GM21737 (cell line): ENCODE measurements around the gene TRAF1.

Experiments used
- ATAC-seq: cut with Tn5 transposase; IDR thresholded peaks from one replicate; pipeline ENCODE4 v1.9.1; 2021; ENCODE audit warnings: mild to moderate bottlenecking, moderate library complexity; ENCODE audit not compliant: unreplicated experiment

The TRAF1 gene

DNA sequence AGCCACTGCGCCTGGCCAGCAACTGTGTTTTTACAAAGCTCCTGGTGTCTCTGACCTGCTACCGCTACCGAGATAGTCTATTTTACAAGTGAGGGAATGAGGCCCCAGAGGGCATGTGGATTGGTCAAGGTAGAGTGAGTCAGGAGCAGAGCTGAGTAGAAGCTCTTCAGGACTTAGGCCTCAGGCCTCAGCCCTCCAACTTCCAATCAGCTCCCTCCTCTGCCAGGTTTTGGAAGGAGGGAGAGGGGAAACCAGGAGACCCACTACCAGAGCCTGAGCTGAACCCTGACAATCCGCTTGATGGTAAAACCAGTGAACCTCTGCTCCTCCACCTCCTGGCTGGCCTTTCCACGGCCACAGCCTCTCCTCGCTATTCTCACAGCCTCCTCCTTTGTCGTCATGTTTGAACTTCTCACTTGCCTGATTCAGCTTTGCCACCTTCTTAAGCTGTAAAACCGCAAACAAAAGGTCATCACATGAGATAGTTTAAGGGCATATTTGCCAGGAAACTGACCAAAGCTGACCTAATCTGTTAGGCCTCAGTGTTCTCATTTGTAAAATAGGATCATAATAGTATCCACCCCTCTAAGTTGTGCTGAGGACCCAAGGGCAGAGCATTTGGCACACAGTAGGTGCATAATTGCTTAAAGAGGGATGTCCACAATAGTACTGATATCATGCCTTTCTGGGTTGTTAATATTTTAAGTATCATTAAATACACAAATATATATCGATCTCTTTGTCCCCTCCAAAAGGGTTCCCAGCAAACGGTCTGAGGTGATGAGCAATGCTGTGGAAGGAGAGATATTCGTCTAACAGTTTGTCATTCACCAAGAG, 1.7 kb downstream of the TRAF1 start:
- ATAC-seq: no peak

DNA sequence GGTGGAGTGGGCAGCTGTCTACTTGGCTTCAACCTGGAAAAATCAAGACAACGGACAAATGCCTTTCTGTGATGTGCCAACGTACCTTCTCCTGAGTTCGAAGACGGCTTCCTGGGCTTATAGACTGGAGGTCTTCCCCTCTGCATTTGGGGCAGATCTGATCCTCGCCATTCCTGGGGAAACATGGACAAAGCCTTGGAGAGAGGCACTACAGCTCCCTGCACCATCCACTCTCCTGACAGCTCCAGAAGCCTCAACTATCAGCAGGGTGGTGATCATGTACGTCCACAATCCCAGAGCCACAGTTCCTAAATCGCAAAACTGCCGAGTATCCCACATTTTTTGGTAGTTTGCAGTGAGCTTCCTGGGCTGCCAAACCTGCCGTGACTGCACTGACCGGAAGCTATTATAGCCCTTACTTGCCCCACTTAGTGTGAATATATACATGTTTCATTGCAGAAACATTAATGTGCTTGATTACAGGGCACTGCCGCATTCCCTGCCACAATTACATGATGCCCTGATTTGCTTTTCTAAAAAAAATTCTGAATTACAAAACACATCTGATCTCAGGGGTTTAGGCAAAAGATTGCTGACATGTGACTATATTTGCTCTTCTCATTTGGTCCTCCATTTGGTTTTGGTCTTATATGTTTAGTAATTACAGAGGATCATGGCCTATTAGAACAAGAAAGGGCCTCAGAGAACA, 2.8 kb downstream of the TRAF1 start:
- no peak for ATAC-seq

DNA sequence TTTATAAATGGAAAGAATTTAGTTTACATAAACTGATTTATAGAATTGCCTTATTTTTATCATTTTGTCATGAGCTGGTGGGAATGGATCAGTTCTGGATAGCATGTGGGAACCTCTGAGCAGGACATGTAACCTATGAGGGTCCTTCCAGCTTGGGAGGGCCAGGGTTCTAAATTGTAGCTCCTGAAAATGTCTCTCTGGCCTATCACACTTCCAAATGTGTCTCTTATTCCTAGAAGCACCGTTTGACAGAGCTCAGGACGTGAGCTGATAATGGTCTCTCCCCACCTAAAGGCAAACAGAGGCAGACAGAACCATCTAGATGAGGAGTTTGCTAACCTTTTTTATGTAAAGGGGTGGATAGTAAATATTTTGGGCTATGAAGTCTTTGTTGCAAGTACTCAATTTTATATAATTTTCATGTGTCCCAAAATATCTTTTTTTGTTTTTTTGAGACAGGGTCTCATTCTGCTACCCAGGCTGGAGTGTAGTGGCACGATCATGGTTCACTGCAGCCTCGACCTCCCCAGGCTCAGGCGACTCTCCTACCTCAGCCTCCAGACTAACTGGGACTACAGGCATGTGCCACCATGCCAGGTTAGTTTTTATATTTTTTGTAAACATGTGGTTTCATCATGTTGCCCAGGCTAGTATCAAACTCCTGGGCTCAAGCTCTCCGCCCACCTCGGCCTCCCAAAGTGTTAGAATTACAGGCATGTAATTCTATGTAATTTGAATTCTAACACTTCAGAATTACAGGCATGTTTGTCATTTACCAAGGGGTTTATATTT, 4.0 kb downstream of the TRAF1 start:
- ATAC-seq: no peak

DNA sequence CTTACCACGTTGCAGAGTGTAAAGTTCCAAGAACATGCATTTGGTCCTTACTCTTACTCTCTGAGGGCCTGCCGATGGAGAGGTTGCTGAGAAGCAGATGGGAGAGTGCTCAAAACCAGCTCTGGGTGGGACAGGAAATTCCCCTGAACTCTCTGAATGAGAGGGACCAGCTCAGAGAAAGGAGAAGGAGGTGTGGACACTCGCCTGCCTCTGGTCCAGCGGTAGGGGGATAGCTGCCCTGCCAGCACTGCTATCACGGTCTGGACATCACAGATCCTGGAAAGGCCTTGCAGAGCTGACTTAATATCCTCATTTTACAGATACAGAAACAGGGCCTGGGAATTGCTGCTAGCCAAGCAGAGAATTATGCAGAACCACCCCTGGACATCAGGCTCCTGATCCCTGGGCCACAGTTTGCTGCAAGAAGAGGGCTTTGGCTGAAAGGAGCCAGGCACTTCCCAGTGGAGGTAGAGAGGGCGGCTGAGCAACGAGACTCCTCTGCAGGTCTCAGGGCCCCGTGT, 4.9 kb downstream of the TRAF1 start:
- no peak for ATAC-seq

DNA sequence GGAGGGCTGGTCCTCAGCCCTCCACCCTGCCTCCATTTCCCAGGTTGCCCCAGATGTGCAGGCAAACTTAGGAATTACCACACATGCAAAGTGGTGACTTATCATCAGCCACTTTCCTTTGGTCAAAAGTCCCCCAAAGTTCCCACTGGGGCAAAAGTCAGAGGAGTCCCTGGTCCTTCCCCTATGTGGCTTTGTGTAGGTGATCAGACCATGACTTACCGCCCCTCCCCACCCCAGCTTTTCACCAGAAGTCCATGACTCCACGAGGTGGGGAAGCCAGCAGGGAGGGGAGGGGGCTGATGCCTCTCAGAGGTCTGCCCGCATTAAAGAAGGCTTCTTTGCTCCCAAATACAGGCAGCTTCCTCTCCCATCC, 5.8 kb downstream of the TRAF1 start:
- ATAC-seq: no peak

DNA sequence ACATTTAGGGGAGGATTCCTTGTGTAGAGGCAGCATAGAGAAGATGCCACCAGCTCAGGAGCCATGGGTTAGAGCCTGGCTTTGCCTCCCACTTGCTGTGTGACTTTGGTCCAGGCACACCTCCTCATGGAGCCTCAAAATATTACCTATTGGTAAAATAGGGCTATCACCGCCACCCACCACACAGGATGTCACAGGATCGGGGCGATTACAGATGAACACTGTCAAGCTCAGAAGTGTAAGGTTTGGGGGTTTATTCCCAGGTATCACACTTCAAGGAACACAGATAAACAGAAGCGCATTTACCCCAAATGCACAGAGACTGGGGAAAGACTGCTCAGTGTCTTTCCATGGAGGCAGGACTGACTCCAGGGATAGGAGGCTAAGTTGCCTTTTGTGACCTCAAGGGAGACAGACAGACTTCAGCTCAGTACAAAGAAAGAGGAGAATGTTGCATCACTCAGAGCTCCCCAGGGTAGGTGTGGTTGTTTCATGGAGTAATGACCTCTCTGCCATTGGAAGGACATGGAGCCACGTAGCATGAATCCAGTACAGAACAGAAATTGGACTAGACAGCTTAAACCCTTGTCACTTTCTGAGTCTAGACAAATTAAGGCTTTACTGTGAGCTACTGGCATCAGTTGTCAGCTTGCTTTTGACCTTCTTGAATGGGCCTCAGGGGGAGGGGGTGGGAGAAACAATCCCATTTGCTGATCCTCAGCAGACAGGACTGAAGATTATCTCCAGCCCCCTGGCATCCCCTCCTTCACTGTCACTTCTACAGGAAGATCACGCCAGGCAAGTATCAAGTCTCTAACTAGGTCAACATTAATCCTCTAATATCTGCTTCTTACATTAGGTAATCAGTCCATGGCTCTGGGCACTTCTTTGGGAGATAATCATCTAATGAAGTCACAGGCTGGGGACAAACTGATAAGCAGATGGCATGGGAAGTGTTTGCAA, 6.5 kb downstream of the TRAF1 start:
- ATAC-seq: no peak

DNA sequence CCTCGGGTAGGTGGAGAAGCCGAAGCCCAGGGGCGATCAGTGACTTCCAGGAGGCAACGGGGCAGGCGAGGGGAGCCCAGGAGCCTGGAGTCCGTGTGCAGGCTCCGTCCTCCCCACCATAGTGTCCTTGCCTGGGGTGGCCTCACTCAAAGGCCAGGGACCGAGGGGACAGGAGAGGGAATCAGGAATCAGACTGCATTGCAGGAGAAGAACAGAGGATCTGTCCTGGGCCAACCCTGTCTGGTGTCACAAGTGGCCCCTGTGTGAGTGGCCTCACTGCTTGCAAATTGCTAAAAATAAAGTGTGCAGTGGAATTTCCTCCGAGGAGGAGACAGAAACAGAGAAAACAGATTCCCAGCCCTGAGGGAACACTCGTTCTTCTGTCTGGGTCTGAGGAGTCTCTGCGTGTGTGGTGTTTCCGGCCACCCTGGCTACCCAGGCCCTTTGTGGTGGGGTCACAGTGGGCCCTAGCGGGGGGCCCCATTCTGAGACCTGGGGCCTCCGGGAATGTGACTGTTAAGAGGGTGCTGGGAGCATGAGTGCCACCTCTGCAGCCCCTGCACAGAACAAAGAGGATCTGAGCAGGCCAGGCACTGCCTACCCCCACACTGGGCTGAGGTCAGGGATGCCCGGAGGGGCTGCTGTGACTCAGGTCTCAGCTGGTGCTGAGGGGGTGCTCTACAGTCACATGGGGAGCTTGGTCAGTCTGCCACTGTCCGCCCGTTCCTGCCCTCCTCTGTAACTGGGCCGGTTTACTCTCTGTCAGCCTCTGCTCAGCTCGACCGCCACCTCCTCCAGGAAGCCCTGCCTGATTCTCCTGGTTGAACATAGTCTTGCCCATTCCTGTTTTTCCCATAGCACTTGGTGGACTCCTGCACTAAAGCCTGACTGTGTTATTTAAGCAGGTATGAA, 7.4 kb downstream of the TRAF1 start:
- ATAC-seq: no peak

DNA sequence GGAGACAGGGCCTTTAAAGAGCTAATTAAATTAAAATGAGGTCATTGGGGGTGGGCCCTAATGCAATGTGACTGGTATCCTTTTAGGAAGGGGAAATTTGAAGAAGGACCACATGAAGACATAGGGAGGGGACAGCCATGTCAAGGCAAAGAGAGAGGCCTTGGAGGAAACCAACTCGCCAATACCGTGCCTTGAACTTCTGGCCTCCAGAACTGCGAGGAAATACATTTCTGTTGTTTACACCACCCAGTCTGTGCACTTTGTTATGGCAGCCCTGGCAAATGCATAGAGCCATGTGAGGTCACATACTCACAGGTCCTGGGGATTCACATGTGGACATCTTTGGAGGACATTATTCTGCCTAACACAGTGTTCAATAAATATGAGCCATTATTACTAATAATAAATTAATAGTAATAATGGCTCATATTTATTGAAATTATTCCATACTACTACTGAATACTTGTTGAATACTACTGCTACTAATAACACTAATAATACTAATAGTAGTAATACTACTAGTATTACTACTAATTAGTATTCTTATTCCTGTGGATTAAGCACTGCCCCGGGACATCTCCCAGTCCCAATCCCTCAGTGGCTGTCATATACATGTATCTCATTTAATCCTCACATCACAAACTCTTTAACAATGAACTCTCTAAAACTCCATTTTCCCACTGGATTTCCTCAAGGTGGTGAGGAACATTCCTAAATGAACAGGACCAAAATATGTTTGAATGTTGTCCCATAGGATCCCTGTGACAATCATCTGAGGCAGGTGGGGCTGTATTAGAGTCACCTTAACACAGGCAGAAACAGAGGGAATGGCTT, 8.4 kb downstream of the TRAF1 start:
- no peak for ATAC-seq

DNA sequence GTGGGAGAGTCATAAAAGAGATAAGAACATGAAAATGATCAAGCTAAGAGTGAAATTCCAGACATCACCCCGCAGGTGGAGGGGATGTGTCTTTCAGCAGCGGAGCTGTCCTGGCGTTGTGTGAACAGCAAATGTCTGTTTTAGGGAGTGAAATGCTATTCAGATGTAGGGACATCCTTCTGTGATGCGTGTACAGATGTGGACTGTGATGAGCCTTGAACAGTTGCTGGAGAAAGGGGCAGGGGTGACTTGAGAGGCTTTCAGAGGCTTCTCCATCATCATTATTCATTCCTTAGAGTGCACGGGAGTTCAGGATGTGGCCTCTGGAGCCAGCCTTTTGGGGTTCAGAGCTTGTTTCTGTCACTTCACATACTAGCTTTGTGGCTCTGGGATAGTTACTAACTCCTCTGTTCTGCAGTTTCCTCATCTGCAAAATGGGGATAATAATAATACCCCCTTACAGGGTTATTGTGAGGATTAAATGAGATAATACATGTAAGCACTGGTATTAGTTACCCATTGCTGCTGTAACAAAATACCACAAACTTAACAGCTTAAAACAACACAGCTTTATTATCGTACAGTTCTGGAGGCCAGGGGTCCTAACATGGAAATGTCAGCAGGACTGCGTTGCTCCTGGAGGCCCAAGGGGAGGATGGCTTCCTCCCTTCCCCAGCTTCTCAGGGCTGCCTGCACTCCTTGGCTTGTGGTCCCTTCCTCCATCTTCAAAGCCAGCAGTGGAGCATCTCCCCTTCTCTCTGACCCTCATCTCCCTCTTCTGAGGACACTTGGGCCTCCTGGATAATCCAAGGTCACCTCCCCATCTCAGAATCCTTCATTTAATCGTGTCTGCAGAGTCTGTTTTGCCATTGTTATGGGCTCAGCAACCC, 9.4 kb downstream of the TRAF1 start:
- no peak for ATAC-seq

DNA sequence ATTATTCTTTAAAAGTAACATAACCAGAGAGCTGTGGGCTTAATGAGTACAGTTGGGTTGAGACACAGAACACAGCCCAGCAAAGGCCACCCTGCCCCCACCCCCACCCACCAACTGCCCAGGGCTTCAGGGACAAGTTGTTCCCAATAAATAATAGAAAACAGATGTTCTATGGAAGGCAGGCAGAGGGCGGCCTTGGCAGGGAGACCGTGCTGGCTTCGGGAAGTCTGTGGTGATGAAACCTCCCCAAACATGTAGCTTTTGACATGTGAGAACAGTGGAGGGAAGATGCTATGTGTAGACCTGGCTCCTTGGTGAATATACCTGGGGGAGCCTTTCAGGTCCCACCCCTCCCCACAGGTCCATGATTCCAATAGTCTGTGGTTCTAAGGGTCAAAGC, 10.0 kb downstream of the TRAF1 start:
- ATAC-seq: no peak

DNA sequence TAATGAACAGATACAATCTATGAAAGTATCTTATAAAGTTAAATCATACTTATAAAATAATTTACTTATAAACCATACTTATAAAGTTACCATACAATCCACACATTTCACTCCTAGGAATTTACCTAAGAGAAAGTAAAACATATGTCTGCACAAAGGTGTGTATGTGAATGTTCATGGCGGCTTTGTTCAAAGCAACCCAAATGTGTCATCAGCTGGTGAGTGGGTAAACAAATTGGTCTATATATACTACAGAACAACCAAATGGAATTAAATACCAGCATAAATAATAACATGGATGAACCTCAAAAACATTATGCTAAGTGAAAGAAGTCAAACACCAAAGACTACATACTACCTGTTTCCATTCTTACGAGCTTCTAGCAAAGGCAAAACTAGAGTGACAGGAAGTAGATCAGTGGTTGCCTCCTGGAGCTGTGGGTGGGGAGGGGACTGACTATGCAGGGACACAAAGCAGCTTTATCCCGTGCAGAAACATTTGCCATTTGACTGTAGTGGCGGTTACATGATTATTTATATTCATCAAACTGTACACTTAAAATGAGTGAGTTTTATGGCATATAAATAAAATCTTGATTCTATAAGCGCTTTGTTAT, 10.6 kb downstream of the TRAF1 start:
- no peak for ATAC-seq

DNA sequence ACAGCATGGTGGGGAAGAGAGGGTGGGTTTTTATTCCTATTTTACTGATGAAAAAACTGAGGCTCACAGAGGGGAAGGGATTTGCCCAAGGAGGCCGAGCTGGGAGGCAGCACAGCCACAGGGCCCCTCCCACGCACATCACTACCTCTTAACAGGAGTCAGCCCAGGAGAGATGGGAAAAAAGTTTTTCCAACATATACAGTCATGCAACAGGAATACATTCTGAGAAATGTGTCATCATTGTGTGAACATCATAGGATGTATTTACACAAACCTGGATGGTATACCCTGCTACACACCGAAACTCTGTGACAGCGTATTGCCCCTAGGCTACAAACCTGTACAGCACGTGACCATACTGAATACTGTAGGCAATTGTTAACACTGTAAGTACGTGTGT, 11.6 kb downstream of the TRAF1 start:
- ATAC-seq: no peak

DNA sequence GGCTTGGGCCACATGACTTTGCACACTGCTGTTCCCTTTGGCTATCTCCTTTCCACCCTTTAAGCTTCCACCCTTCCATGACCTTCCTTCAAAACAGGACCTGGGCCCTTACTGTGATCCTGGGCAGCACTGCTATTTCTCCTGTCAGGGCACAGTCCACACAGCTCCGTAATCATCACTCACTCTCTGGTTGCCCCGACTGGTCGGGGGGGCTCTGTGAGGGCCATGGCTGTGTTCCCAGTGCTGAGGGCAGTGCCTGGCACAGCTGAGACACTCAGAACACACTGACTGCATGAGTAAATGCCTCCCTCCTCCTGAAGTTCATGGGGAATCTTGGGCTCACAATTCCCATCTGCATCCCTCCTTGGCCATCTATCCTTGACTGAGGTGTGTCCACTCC, 12.2 kb downstream of the TRAF1 start:
- ATAC-seq: no peak

DNA sequence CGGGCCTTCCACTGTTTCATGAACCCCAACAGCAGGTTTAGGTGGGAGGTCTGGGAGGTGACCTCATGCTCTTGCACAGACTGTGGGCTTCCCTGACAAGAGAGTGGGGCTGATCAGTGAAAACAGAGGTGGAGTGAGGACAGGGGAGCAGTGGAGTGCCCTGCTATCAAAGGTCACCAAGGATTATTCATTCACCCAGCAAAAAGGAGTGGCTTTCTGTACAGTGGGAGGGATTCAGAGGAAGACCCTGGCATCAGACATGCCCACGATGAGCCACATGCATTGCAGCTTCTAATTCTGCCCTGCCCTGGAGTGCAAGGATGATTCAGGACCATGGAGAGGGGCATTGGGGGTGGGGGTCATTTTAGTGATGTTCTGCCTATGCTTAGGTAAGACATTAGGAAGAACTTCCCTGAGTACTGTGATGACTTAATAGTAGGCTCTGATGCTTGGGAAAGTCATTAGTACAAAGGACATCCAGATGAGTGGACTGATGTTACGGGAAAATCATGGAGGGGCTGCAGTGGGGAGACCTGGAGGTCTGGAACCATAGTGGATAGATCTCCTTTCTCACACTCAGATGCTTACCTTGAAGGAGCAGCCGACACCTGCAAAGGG, 12.8 kb downstream of the TRAF1 start:
- no peak for ATAC-seq

DNA sequence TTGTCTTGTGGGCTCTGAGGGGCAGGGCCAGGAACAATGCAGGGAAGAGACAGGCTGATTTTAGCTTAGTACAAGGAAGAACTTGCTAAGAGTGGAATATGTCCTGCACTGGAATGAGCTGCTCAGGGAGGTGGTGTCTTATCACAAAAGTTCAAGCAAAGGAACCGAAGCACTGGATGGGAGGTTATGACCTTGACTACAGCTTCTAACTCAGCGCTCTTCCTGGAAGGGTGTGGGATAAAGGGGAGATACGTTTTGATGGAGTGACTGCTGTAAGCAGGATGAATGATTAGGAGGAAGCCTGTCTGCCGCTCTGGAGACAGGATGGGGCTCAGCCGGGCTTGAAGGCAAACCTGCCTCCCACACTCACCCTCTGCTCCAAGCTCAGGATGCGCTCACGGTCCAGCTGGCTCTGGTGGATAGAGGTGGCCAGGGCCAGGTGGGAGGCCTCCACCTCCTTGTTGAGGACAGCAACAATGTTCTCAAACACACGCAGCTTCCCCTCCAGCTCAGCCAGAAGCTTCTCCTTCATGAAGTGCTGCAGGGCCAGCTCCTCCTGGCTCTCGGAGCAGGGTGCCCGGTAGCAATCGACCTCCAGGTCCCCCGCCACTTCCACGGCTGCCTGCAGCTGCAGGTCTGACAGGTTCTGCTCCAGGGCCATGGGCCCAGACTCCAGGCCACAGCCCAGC, 13.5 kb downstream of the TRAF1 start:
- ATAC-seq: no peak

DNA sequence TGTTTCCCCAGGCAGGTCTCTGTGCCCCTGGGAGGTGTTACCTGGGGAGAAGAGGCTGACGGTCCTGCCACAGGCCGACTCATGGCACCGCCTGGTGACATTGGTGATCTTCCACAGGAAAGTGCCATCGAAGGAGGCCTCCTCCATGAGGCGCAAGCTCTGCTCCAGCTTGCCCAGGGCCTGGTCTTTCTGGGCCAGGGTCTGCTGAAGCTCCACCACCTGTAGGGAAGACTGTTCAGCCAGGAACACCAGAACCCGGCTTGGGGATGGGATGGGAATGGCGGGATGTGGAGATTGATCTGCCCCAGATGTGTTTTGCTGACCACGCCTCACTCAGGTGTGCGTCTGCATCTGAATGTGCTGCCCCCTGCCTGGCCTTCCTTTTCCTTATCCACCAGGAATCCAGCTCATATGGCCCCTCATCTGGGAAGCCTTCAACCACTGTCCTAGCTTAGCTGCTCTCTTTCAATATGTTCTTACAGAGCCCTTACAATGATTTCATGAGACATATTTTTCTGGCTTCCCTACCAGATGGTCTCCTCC, 15.2 kb downstream of the TRAF1 start:
- no peak for ATAC-seq
